WERI-Rb-1 (cell line): ENCODE data around the gene CERS5.

ENCODE experiments used
- DNase-seq: peaks from one replicate; pipeline ENCODE4 v3.0.0-alpha.2; 2020
- H3K27ac ChIP-seq: fragments of 250-450 bp; sonication (Bioruptor Pico); 2 replicates; pipeline ENCODE4 v1.5.1; 2020; ENCODE audit warnings: mild to moderate bottlenecking, moderate library complexity
- H3K27me3 ChIP-seq: fragments of 250-450 bp; sonication (Bioruptor Pico); 2 replicates; pipeline ENCODE4 v1.5.1; 2021; ENCODE audit warnings: mild to moderate bottlenecking, low read depth, moderate library complexity; ENCODE audit not compliant: insufficient read depth, severe bottlenecking
- H3K36me3 ChIP-seq: fragments of 250-450 bp; sonication (Bioruptor Pico); 2 replicates; pipeline ENCODE4 v1.5.1; 2020; ENCODE audit warnings: mild to moderate bottlenecking, moderate library complexity
- H3K4me3 ChIP-seq: 2 replicates; pipeline ENCODE4 v1.5.1; 2011; ENCODE audit warnings: low read depth, mild to moderate bottlenecking, control low read depth, low read length
- H3K9me3 ChIP-seq: fragments of 250-450 bp; sonication (Bioruptor Pico); 2 replicates; pipeline ENCODE4 v1.5.1; 2021; ENCODE audit warnings: mild to moderate bottlenecking, moderate library complexity; ENCODE audit not compliant: severe bottlenecking
- TF ChIP-seq, protein P1 (sequence below): IDR thresholded peaks from 2 replicates; pipeline ENCODE4 v1.5.1; 2011; ENCODE audit warnings: low read depth, mild to moderate bottlenecking, control low read depth, inconsistent platforms, low read length

Gene CERS5

DNA sequence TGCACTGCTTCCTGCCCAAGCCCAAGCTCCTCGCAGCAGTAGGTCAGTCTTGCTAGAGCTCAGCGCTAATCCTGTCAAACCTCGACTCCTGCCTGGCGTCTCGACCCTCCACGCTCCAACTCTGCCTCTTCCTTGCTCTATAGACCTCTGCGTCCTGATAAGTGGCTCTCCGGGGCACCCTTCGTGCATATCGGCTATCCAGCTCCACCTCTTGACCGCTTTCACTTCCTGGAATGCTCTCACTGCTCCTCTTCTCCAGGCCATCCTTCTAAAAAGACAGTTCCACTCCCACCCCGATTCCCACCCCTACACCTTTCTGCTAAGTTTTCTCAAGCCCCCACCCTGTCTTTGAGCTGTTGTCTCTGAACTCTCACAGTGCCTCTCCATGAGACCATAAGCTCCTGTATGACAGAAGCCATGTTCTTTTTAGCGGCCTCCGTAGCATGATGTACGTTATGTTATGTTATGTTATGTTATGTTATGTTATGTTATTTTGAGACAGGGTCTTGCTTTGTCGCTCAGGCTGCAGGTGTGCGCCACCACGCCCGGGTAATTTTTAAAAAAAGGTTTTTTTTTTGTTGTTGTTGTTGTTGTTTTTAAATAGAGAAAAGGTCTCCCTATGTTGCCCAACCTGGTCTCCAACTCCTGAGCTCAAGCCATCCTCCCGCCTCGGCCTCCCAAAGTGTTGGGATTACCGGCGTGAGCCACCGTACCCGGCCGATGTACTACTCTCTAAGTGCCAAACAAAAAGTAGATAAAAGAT is 54.5 kb downstream of the CERS5 start:
- Histone ChIP-seq H3K36me3 (0 out of 2 replicates have a peak, but pooled peaks cover 2% of the 10 kb centered on the region), H3K4me3 (peak overlapping the region; percentile 72), H3K27me3 (no peaks in the 10 kb centered on the region), H3K27ac (peak overlapping the region; percentile 77), H3K9me3 (no peaks in the 10 kb centered on the region)
- DNase-seq: peak; percentile 70
- TF ChIP-seq, protein P1, sequence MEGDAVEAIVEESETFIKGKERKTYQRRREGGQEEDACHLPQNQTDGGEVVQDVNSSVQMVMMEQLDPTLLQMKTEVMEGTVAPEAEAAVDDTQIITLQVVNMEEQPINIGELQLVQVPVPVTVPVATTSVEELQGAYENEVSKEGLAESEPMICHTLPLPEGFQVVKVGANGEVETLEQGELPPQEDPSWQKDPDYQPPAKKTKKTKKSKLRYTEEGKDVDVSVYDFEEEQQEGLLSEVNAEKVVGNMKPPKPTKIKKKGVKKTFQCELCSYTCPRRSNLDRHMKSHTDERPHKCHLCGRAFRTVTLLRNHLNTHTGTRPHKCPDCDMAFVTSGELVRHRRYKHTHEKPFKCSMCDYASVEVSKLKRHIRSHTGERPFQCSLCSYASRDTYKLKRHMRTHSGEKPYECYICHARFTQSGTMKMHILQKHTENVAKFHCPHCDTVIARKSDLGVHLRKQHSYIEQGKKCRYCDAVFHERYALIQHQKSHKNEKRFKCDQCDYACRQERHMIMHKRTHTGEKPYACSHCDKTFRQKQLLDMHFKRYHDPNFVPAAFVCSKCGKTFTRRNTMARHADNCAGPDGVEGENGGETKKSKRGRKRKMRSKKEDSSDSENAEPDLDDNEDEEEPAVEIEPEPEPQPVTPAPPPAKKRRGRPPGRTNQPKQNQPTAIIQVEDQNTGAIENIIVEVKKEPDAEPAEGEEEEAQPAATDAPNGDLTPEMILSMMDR: no peak

- H3K36me3 ChIP-seq: 0 out of 2 replicates have a peak, but pooled peaks cover 2% of the 10 kb centered on the region
Measured at GRCh38 chr12:50111693-50112455, 55.3 kb downstream of the CERS5 start, which contains the start of gene COX14. Gene COX14 (plus strand): TSS chr12:50112236. CDS start chr12:50120044, 7,808 bp downstream.

DNA sequence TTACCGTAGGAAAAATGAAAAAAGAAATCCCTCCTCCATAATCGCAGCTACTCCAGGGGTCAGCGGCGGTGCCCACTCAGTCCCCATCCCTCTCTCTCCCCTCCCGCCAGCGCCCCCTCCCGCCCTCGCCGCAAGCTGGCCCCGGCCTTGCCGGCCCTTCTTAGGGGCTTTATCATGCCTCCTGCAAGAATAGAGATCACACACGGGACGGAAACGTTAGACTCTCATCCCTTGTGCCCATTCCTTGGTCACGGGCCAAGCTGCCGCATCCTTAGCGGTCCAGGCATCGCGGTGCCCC is 55.8 kb downstream of the CERS5 start:
- H3K27me3 ChIP-seq: no peaks in the 10 kb centered on the region
- no peaks in the 10 kb centered on the region for H3K9me3 ChIP-seq
- 0 out of 2 replicates have a peak, but pooled peaks cover 2% of the 10 kb centered on the region for H3K36me3 ChIP-seq
- H3K27ac ChIP-seq: no peak overlapping the region
- H3K4me3 ChIP-seq: peak overlapping the region; percentile 25
- DNase-seq: no peak
- TF ChIP-seq, protein P1: no peak

More at GRCh38 chr12:50111693-50112455, 55.3 kb downstream of the CERS5 start, which contains the start of gene COX14:
- TF ChIP-seq, protein P1: peak; percentile 85
- Histone ChIP-seq H3K4me3 (peak within 1 kb of the TSS; percentile 72), H3K9me3 (no peaks in the 10 kb centered on the region), H3K27ac (peak within 1 kb of the TSS; percentile 77), H3K27me3 (no peaks in the 10 kb centered on the region)
- peak; percentile 99 for DNase-seq

GRCh38 chr12:50110762-50111351 is 56.3 kb downstream of the CERS5 start:
- peak; percentile 18 for DNase-seq

DNA sequence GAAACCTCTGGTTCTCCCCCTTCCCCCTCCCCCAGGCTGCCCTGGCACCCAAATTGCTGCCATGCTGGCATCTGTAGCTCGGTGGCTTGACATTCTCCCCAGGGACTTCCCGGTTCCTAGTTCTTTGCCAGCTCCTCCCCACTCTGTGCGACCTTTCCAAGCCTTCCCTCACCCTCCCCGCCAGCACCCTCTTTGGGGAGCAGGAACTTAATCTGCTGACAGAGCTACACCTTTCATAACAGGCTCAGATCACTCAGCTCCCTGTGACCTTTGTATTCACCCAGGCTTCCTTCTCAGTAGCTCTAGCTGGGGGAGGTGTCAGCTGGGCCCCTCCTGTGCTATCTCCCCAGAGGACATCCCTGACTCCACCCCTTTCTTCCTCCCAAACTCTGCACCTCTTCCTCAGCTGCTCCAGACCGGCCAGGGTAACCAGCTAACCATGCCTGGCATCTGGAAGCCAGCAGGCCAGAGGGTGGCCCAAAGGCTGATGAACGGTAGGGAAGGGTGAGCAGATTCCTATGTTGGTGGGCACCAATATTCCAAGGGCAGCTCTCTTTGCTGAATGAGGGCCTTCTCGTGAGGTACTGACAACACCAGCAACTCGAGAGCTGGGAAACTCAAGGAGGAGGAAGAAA is 56.9 kb downstream of the CERS5 start:
- Histone ChIP-seq H3K27me3 (no peaks in the 10 kb centered on the region), H3K9me3 (no peaks in the 10 kb centered on the region), H3K27ac (no peak overlapping the region; the same call in 1 of the 2 replicates), H3K36me3 (no peaks in the 10 kb centered on the region), H3K4me3 (no peak overlapping the region)
- DNase-seq: peak; percentile 19
- TF ChIP-seq, protein P1: no peak

More at GRCh38 chr12:50110762-50111351, 56.3 kb downstream of the CERS5 start:
- H3K27me3 ChIP-seq: no peaks in the 10 kb centered on the region
- H3K4me3 ChIP-seq: no peak overlapping the region
- no peak overlapping the region for H3K27ac ChIP-seq
- TF ChIP-seq, protein P1: no peak
- 0 out of 2 replicates have a peak, but pooled peaks cover 2% of the 10 kb centered on the region for H3K36me3 ChIP-seq
- no peaks in the 10 kb centered on the region for H3K9me3 ChIP-seq
